ENCODE measurements around the gene KCNC3. TPM values are rescaled to one million over a fixed set of nuclear protein-coding genes. Genes with fewer than 3 reads are reported as not detected.
"Not testable (repeated sequence)": the region's sequence is repeated elsewhere in the genome, so short reads cannot be mapped to it uniquely, and the experiment has no call there.

KCNC3 gene
- total and polyA plus RNA-seq, 2 of the 4 experiments (the other 2 are of a cell fraction), result 0.07 TPM; not detected in 1

DNA sequence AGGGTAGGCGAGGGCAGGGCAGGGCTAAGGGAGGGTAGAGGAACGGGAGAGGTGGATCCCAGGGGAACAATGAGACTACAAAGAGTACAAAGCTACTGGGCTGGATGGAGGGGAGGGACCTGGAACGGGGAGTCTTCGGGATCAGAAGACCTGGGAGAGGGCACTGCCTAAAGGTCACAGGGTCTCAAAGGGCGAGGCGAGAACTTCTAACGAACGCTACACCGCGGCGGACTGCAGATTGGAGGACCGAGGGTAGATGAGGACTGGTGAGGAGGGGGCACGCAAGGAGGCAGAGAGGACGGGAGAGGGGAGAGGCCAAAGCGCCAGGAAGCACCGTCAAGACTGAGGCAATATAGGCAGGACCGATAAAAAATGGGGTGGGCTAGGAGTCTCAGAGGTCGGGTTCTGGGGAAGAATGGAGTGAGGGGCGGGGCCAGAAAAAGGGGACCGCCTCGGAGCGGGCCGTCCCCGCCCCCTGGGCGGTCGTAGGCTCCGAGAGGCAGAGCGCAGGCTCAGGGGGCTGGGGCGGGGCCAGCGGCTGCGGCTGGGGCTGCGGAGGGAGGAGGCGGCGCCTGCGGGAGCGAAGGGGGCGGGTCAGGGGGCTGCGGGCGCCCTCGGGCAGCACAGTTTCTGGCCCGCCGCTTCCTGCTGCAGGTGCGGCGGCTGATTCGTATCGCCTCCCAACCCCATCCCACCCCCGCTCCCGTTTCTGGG, 1.3 kb upstream of the KCNC3 start:
- BruUV-seq (replicated peaks), result no TSS peak
- peaks cover 11% of the 10 kb centered on the region for H3K9me3 ChIP-seq (ENCODE audit: control insufficient read depth, insufficient read depth, low read length)
- no peak overlapping the region for H3K4me3 ChIP-seq (ENCODE audit: insufficient read depth, low read depth, low read length)
- in situ Hi-C loops (cut with MboI; ENCODE audit: low sequenced_read_pairs), result no loop called here
- no peak for TF ChIP-seq SMC3 (IDR thresholded peaks at IDR 0.05; ENCODE audit: low read depth, low read length)
- TF ChIP-seq POLR2A (IDR thresholded peaks at IDR 0.05; ENCODE audit: low read depth, low read length), result no peak
- TF ChIP-seq BHLHE40 (IDR thresholded peaks at IDR 0.05; ENCODE audit: low read depth, low read length), result no peak
- no peak for TF ChIP-seq MAFK (IDR thresholded peaks at IDR 0.05; ENCODE audit: low read depth, low read length)
- no peak overlapping the region for H4K8ac ChIP-seq (ENCODE audit: low read depth in 2 of 2, low read length in 2 of 2)
- no peak overlapping the region for H3K27ac ChIP-seq (ENCODE audit: insufficient read depth, low read length)
- H2AK5ac ChIP-seq (ENCODE audit: low read depth, low read length), result no peak overlapping the region
- no peak overlapping the region for H3K4ac ChIP-seq (ENCODE audit: low read depth, low read length)
- intact Hi-C loops (cut with micrococcal nuclease), result no loop called here
- WGBS, 2 experiments (ENCODE audit: extremely low coverage in 2 of 2, insufficient read length in 1 of 2), result 2% methylated on average over 29 of the region's 48 CpGs; no CpG with 5 or more reads in 1 of the 2 experiments
- no peak overlapping the region for H3K23ac ChIP-seq (ENCODE audit: low read depth, low read length)
- H2BK5ac ChIP-seq (ENCODE audit: low read depth, low read length, poor library complexity, severe bottlenecking), result no peak overlapping the region
- H3K4me1 ChIP-seq (ENCODE audit: control insufficient read depth, insufficient read depth, low read length), result no peaks in the 10 kb centered on the region
- H3K9me1 ChIP-seq (ENCODE audit: insufficient read depth, low read length), result no peaks in the 10 kb centered on the region; the same call in 1 of the 2 replicates
- CTCF ChIA-PET, result no interaction called here
- no peaks in the 10 kb centered on the region for H4K20me1 ChIP-seq (ENCODE audit: insufficient read depth, low read length)
- H3K9ac ChIP-seq (ENCODE audit: low read depth, low read length), result no peak overlapping the region
- peak overlapping the region; percentile 9 for H2AFZ ChIP-seq (replicated peaks; ENCODE audit: low read length, poor library complexity)
- DNase-seq (peak; percentile 1), ATAC-seq (ENCODE audit: low read depth) (peak; percentile 33)
- no peaks in the 10 kb centered on the region for H3K36me3 ChIP-seq (ENCODE audit: control insufficient read depth, insufficient read depth, low read length)
- dilution Hi-C loops (cut with HindIII; ENCODE audit: low sequenced_read_pairs, unreplicated experiment), result no loop called here
- no peak overlapping the region for H4K91ac ChIP-seq (ENCODE audit: insufficient read depth, low read depth, low read length)
- no peak overlapping the region for H2BK15ac ChIP-seq (ENCODE audit: low read depth, low read length)
- H3K18ac ChIP-seq (ENCODE audit: low read depth, low read length), result no peak overlapping the region
- POLR2A ChIA-PET (ENCODE audit: unreplicated experiment), result interaction anchor here (0.5 kb wide), 1 partner anchor 15 kb away, joined by 3 read pairs; no protein-coding TSS in a partner anchor
- no peak overlapping the region for H2AK9ac ChIP-seq (replicated peaks; ENCODE audit: low read depth, low read length, poor library complexity)
- peaks cover 46% of the 10 kb centered on the region for H3K27me3 ChIP-seq (ENCODE audit: control insufficient read depth, insufficient read depth, low read length)
- H2BK20ac ChIP-seq (ENCODE audit: low read depth, low read length), result no peak overlapping the region
- H3K14ac ChIP-seq (replicated peaks; ENCODE audit: low read depth, low read length), result no peak overlapping the region
- no peaks in the 10 kb centered on the region for H3K79me1 ChIP-seq (ENCODE audit: low read depth in 1 of 2, low read length in 2 of 2)
- no peak overlapping the region for H2BK120ac ChIP-seq (ENCODE audit: low read depth, low read length)
- no peak overlapping the region for H4K5ac ChIP-seq (ENCODE audit: low read depth, low read length)
- H3K56ac ChIP-seq (ENCODE audit: extremely low read depth, insufficient read depth, low read length), result no peak overlapping the region
- no peak overlapping the region for H3K4me2 ChIP-seq (ENCODE audit: low read depth, low read length)

DNA sequence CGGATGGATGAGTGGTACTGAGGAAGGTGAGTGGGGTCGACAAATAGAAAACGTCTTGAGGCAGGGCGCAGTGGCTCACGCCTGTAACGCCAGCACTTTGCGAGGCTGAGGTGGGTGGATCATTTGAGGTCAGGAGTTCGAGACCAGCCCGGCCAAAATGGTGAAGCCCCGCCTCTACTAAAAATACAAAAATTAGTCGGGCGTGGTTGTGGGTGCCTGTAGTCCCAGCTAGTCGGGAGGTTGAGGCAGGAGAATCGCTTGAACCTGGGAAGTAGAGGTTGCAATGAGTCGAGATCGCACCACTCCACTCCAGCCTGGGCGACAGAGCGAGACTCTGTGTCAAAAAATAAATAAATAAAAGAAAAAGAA, 733 bp upstream of the KCNC3 start:
- H3K4me2 ChIP-seq (ENCODE audit: low read depth, low read length); H4K5ac ChIP-seq (ENCODE audit: low read depth, low read length): not testable (repeated sequence)

More for the DNA sequence above, 733 bp upstream of the KCNC3 start:
- H2BK5ac ChIP-seq (ENCODE audit: low read depth, low read length, poor library complexity, severe bottlenecking); H3K4me3 ChIP-seq (ENCODE audit: insufficient read depth, low read depth, low read length); ATAC-seq (ENCODE audit: low read depth); BruUV-seq (replicated peaks); H3K18ac ChIP-seq (ENCODE audit: low read depth, low read length); POLR2A ChIA-PET (ENCODE audit: unreplicated experiment); H2AK5ac ChIP-seq (ENCODE audit: low read depth, low read length); H4K20me1 ChIP-seq (ENCODE audit: insufficient read depth, low read length); CTCF ChIA-PET; H3K9ac ChIP-seq (ENCODE audit: low read depth, low read length); H2AK9ac ChIP-seq (replicated peaks; ENCODE audit: low read depth, low read length, poor library complexity); H2BK120ac ChIP-seq (ENCODE audit: low read depth, low read length); H2BK20ac ChIP-seq (ENCODE audit: low read depth, low read length); H3K9me1 ChIP-seq (ENCODE audit: insufficient read depth, low read length); H3K36me3 ChIP-seq (ENCODE audit: control insufficient read depth, insufficient read depth, low read length); H4K91ac ChIP-seq (ENCODE audit: insufficient read depth, low read depth, low read length); intact Hi-C loops (cut with micrococcal nuclease); H3K4ac ChIP-seq (ENCODE audit: low read depth, low read length); H4K8ac ChIP-seq (ENCODE audit: low read depth in 2 of 2, low read length in 2 of 2); H3K79me1 ChIP-seq (ENCODE audit: low read depth in 1 of 2, low read length in 2 of 2); H3K56ac ChIP-seq (ENCODE audit: extremely low read depth, insufficient read depth, low read length); dilution Hi-C loops (cut with HindIII; ENCODE audit: low sequenced_read_pairs, unreplicated experiment); H3K27ac ChIP-seq (ENCODE audit: insufficient read depth, low read length); DNase-seq; H3K14ac ChIP-seq (replicated peaks; ENCODE audit: low read depth, low read length); H3K4me1 ChIP-seq (ENCODE audit: control insufficient read depth, insufficient read depth, low read length); in situ Hi-C loops (cut with MboI; ENCODE audit: low sequenced_read_pairs); H2BK15ac ChIP-seq (ENCODE audit: low read depth, low read length); H3K23ac ChIP-seq (ENCODE audit: low read depth, low read length): not testable (repeated sequence)
- 0% methylated on average over 2 of the region's 18 CpGs; no CpG with 5 or more reads in 1 of the 2 experiments for WGBS, 2 experiments (ENCODE audit: extremely low coverage in 2 of 2, insufficient read length in 1 of 2)
- peaks cover 11% of the 10 kb centered on the region for H3K9me3 ChIP-seq (ENCODE audit: control insufficient read depth, insufficient read depth, low read length)
- H3K27me3 ChIP-seq (ENCODE audit: control insufficient read depth, insufficient read depth, low read length), result peaks cover 46% of the 10 kb centered on the region
- peak overlapping the region; percentile 76 for H2AFZ ChIP-seq (replicated peaks; ENCODE audit: low read length, poor library complexity)

All from IMR-90 (cell line).